Thyroid gland (tissue), 4 donors: Measurements from ENCODE around the gene VPS54.

Experiments
- CTCF ChIP-seq, 6 experiments: fragments of 200-600 bp in 3 of 6; fragments of 450-650 bp in 3 of 6; sonication (generic) in 3 of 6; IDR thresholded peaks; one replicate each; pipeline ENCODE4 v1.5.1; 2016 to 2019; ENCODE audit warnings: antibody characterized with exemption in 6 of 6, mild to moderate bottlenecking in 2 of 6, inconsistent platforms in 1 of 6, moderate library complexity in 1 of 6
- POLR2A ChIP-seq, 2 donors: fragments of 450-650 bp; IDR thresholded peaks; one replicate each; pipeline ENCODE4 v1.6.1; 2017; ENCODE audit warnings: antibody characterized with exemption in 2 of 2, mild to moderate bottlenecking in 2 of 2, moderate library complexity in 1 of 2

GRCh38 chr2:64013053-64013452, 6.2 kb downstream of the VPS54 start:
- TF ChIP-seq CTCF (IDR thresholded peaks at IDR 0.05) (no peak), POLR2A (IDR thresholded peaks at IDR 0.05) (no peak)
